Suprapubic skin (tissue), 4 donors: ENCODE measurements around the gene RMDN3. TPM values are rescaled to one million over a fixed set of nuclear protein-coding genes. Genes with fewer than 3 reads are reported as not detected.

ENCODE experiments used
- DNase-seq, 2 donors: peaks; one replicate each; pipeline ENCODE4 v3.0.0-alpha.2; 2019; ENCODE audit warnings: low spot score in 2 of 2
- H3K27ac ChIP-seq: fragments of 200-600 bp; sonication (generic); one replicate; pipeline ENCODE4 v1.5.1; 2019
- H3K27me3 ChIP-seq: fragments of 200-600 bp; sonication (generic); one replicate; pipeline ENCODE4 v1.5.1; 2019
- H3K36me3 ChIP-seq: fragments of 200-600 bp; sonication (generic); one replicate; pipeline ENCODE4 v1.5.1; 2019
- H3K4me1 ChIP-seq: fragments of 200-600 bp; sonication (generic); one replicate; pipeline ENCODE4 v1.5.1; 2019
- H3K4me3 ChIP-seq: fragments of 200-600 bp; sonication (generic); one replicate; pipeline ENCODE4 v1.5.1; 2019; ENCODE audit warnings: mild to moderate bottlenecking
- H3K9me3 ChIP-seq: fragments of 200-600 bp; sonication (generic); one replicate; pipeline ENCODE4 v1.5.1; 2019
- CTCF ChIP-seq, 2 donors: fragments of 200-600 bp in 1 of 2; fragments of 450-650 bp in 1 of 2; sonication (generic) in 1 of 2; IDR thresholded peaks; one replicate each; pipeline ENCODE4 v1.5.1; 2016 to 2019; ENCODE audit warnings: antibody characterized with exemption in 2 of 2, mild to moderate bottlenecking in 1 of 2, moderate library complexity in 1 of 2
- EP300 ChIP-seq: sonication (generic); formaldehyde crosslinking; IDR thresholded peaks from one replicate; pipeline ENCODE4 v1.6.1; 2017; ENCODE audit warnings: antibody characterized with exemption
- POLR2A ChIP-seq, 2 donors: fragments of 450-650 bp; IDR thresholded peaks; one replicate each; pipeline ENCODE4 v1.6.1; 2017; ENCODE audit warnings: antibody characterized with exemption in 2 of 2, mild to moderate bottlenecking in 2 of 2, moderate library complexity in 2 of 2
- POLR2AphosphoS5 ChIP-seq, 3 donors: sonication (generic); formaldehyde crosslinking; IDR thresholded peaks; one replicate each; pipeline ENCODE4 v1.6.1; 2017; ENCODE audit warnings: antibody characterized with exemption in 3 of 3
- WGBS: methylation state at CpG from one replicate; pipeline ENCODE4 v1.1.5; 2018; 5-methylcytosine and 5-hydroxymethylcytosine counted together
- total RNA-seq, 4 donors: library from RNA; depleted of rRNA; stranded (reverse); fragments of >200 nt; gene quantifications; one replicate each; pipeline ENCODE4 v1.1.0, GENCODE V29; 2016

RMDN3 gene
- total RNA-seq, 4 donors from 2014 or later, result 25.4 to 44.8 (median 35.6) TPM

- no peak for TF ChIP-seq EP300
- no peak for TF ChIP-seq POLR2A (IDR thresholded peaks at IDR 0.05)
- no peak for TF ChIP-seq POLR2AphosphoS5 (IDR thresholded peaks at IDR 0.05)
- no peak for TF ChIP-seq CTCF (IDR thresholded peaks at IDR 0.05)
- Histone ChIP-seq H3K4me3 (peak overlapping the region; percentile 70), H3K4me1 (peaks cover 68% of the 10 kb centered on the region), H3K27ac (peak overlapping the region; percentile 77), H3K36me3 (no peaks in the 10 kb centered on the region), H3K27me3 (no peaks in the 10 kb centered on the region), H3K9me3 (no peaks in the 10 kb centered on the region)
- DNase-seq, result no peak
- WGBS, result 18% methylated on average over 8 of the region's 8 CpGs
Measured at GRCh38 chr15:40764629-40765103, 9.6 kb upstream of the RMDN3 start.

- Histone ChIP-seq H3K9me3 (no peaks in the 10 kb centered on the region), H3K27me3 (no peaks in the 10 kb centered on the region), H3K4me3 (peak within 1 kb of the TSS; percentile 70), H3K36me3 (no peaks in the 10 kb centered on the region), H3K4me1 (peaks cover 61% of the 10 kb centered on the region), H3K27ac (peak within 1 kb of the TSS; percentile 77)
- DNase-seq, result peak; percentile 92
- 3% methylated on average over 13 of the region's 75 CpGs for WGBS
- peak in 1 of 3 donors; percentile 59 for TF ChIP-seq POLR2AphosphoS5 (IDR thresholded peaks at IDR 0.05)
- no peak for TF ChIP-seq EP300
- peak in 1 of 2 donors; percentile 59 for TF ChIP-seq CTCF (IDR thresholded peaks at IDR 0.05)
- TF ChIP-seq POLR2A (IDR thresholded peaks at IDR 0.05), result peak in 1 of 2 donors; percentile 23
Measured at GRCh38 chr15:40763801-40764628, 9.0 kb upstream of the RMDN3 start, which contains the start of gene GCHFR. Gene GCHFR, plus strand, starts transcription at chr15:40764068. Its CDS starts 113 bp downstream, at chr15:40764181.

DNA sequence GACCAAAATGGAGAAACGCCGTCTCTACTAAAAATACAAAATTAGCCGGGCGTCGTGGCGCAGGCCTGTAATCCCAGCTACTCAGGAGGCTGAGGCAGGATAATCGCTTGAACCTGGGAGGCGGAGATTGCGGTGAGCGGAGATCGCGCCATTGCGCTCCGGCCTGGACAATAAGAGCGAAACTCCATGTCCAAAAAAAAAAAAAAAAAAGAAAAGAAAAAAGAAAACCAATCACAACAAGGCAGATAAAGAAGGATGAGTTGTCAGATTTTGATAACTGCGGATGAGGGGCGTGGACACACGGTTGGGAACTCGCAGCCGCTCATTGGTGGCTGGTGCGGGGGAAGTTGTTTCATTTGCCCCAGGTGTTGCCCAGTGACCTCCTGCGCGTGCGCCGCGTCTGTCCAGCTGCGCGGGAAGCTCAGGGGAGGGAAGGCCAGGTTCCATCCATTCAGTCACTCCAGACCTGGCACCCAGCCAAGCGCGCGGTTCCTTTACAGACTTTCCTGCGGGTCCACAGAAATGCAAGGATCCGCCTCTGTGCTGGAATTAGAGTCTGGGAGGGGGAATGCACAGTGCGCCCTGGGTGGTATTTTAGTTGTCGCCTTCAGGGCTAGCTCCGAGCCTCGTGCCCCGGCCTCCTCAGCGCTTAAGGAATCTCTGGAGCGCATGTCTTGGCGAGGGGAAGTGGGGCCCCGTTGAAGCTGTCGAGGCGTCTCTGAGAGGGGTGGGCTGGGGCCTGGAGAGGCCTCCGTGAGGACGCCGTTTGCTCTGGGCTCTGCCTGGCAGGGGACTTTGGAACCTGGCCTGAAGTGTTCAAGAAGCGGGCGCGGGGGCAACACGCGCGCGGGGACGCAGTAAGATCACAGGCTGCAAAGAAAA, 8.1 kb upstream of the RMDN3 start:
- TF ChIP-seq POLR2A (IDR thresholded peaks at IDR 0.05) (no peak), CTCF (IDR thresholded peaks at IDR 0.05) (no peak), POLR2AphosphoS5 (IDR thresholded peaks at IDR 0.05) (no peak), EP300 (no peak)
- H3K27ac ChIP-seq, result peak overlapping the region; percentile 77
- WGBS, result 31% methylated on average over 49 of the region's 55 CpGs
- H3K36me3 ChIP-seq, result no peaks in the 10 kb centered on the region
- H3K27me3 ChIP-seq, result no peaks in the 10 kb centered on the region
- DNase-seq, result peak in 1 of 2 donors; percentile 93
- H3K4me1 ChIP-seq, result peaks cover 53% of the 10 kb centered on the region
- H3K9me3 ChIP-seq, result no peaks in the 10 kb centered on the region
- peak overlapping the region; percentile 70 for H3K4me3 ChIP-seq

DNA sequence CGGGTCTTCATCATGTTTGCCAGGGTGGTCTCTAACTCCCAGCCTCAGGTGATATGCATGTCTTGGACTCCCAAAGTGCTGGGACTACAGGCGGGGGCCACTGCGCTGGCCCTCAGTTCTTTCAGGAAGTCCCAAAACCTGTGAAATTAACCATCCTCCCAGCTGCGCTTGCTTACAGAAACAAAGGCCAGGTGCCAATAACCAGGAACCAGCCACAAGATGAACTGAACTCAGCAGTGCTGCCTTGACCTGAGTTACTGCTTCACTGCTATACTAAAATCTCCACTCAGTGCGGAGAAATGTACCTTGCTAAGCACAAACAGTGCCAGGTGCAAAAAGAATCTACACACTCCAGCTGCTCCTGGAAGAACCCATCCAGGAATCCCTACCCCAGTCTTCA, 4.9 kb upstream of the RMDN3 start:
- DNase-seq, result no peak

More for the DNA sequence above, 4.9 kb upstream of the RMDN3 start:
- H3K27ac ChIP-seq, result no peak overlapping the region
- peaks cover 27% of the 10 kb centered on the region for H3K4me1 ChIP-seq
- WGBS, result 98% methylated on average over 5 of the region's 5 CpGs
- H3K4me3 ChIP-seq, result no peak overlapping the region
- TF ChIP-seq CTCF (IDR thresholded peaks at IDR 0.05) (no peak), POLR2A (IDR thresholded peaks at IDR 0.05) (no peak), POLR2AphosphoS5 (IDR thresholded peaks at IDR 0.05) (no peak), EP300 (no peak)
- H3K9me3 ChIP-seq, result no peaks in the 10 kb centered on the region
- no peaks in the 10 kb centered on the region for H3K36me3 ChIP-seq
- no peaks in the 10 kb centered on the region for H3K27me3 ChIP-seq
